Measurements from ENCODE around the gene IRF1. TPM values are rescaled to one million over a fixed set of nuclear protein-coding genes. Genes with fewer than 3 reads are reported as not detected.

The IRF1 gene
- total RNA-seq, 2 donors from 2014 or later = 18.7 to 20.5 TPM

DNA sequence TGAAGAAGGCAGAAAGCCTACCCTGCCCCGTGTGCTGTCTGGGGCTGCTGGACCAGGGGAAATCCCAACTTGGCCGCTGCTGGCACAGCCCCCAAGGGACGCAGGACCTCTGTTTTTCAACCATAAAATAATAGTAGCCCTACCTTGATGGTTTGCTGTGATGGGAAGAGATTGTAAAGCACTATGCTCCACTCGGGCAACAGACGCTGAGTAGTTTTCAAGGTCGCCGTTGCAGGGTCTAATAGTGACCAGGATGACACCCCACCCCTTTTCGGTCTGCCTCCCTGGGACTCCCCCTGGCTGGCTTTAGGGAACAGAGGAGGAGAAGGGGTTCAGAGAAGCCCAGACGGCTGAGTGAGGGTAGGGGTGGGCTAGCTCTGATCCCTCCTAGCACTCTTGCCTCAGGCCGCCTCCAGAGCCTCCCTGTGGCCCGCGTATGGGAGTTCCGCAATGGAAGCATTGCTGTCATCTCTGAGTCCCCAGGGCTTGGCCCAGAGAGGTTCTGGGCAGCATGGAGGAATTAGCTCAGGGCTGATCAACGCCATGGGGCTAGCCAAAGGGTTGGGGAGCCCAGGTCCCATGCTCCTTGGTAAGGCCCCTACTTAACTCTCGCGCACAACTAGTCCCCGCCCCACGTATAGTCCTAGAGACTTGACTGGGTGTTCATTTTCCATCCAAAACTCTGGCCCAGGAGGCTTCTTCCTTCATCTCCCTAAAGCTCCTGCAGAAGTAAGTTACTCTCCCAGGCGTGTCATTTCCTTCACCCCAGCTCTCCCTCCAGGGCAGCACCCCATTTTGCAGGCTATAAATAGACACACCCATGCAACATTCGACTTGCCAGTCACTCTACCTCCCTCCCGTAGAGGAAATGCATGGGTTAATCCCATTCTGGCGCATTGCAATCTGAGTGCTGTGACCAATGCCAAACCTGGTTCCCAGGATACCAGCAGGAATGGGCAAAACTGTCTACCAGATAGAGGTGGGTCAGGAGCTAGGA is 1.1 kb upstream of the IRF1 start:
- DNase-seq (ENCODE audit: low spot score) = peak; percentile 81
- intact Hi-C loops (cut with DNase I) = loop anchor here (5.0 to 10.0 kb wide), 3 partner anchors 67 to 107 kb away; no protein-coding TSS in a partner anchor

DNA sequence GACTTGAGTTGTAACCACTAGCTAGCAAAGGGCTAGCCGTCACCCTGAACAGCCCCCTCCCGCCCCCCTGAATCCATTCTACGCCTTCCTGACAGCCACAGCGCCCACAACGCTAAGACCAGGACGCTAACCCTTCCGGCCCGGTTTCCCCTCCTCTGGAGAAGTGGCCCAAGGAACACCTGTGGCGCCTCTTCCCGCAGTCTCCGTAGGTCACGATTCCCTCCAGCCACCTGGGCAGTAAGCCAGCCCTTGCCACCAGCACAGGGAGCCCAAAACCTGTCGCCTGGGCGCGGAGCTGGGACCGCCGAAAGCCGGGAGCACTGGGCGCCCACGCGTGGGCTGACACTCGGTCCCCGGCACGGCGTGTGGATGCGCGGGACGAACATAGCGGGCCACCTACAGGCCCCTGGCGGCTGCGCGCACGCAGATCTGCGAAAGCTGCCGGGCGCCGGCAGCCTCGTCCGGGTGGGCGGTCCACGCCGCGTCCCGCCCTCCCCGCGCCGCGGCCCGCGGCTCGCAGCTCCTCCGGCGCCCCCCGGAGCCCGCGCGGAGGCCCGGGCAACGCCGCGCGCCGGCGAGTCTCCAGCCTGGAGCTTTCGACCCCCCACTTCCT is 596 bp downstream of the IRF1 start:
- peak; percentile 91 for DNase-seq (ENCODE audit: low spot score)
- intact Hi-C loops (cut with DNase I) = loop anchor here (1.0 to 10.0 kb wide), 4 partner anchors 15 to 105 kb away; no protein-coding TSS in a partner anchor

DNA sequence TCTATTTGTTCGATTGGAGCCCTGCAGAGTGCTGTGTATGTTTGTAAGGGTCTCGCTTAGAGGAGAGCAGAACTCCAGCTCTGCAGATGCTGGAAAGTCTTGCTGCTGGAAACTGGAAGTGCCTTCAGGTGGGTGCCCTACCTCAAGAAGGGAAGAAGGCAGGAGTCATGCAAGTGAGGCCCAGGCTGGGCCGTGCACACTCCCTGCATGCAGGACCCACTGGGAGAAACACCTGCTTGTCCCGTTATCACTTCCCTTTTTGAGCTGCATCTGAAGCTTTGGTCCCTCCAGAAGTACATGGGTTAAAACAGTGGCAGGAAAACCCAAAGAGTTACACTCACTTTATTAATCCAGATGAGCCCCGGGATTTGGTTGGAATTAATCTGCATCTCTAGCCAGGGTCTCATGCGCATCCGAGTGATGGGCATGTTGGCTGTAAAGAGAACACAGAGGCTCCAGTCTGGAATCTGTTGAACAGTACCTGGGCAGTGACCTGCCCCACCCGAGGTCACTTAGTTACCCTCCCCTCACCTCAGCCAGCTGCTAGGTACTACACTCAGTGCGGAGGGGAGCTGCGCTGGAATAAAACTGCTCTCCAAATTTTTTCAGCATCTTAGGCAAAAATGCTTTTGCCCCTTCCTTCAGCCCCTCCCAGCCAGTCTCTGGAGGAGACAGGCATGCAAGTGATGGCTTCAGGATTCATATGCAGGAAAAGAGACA is 1.4 kb downstream of the IRF1 start:
- DNase-seq (ENCODE audit: low spot score) = peak; percentile 52
- intact Hi-C loops (cut with DNase I) = loop anchor here in 1 of 2 donors (1.0 kb wide), 1 partner anchor 14 kb away; no protein-coding TSS in a partner anchor

DNA sequence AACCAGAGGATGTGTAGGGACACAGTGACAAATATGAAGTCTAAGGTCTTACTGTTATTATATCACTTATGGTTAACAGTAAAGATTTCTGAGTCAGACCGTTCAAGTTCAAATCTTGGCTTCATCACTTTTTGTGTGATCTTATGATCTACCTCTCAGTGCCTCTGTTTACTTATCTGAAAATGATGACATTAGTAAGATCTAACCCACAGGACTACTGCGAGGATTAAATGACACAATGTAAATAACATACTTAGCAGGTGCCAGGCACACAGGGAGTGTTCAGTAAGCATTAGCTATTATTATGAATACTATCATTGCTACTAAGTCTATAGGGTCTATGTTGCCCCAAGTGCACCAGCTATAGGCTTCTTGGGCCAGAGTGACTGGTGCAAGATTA is 2.0 kb downstream of the IRF1 start:
- DNase-seq (ENCODE audit: low spot score) = no peak
- intact Hi-C loops (cut with DNase I) = no loop called here

DNA sequence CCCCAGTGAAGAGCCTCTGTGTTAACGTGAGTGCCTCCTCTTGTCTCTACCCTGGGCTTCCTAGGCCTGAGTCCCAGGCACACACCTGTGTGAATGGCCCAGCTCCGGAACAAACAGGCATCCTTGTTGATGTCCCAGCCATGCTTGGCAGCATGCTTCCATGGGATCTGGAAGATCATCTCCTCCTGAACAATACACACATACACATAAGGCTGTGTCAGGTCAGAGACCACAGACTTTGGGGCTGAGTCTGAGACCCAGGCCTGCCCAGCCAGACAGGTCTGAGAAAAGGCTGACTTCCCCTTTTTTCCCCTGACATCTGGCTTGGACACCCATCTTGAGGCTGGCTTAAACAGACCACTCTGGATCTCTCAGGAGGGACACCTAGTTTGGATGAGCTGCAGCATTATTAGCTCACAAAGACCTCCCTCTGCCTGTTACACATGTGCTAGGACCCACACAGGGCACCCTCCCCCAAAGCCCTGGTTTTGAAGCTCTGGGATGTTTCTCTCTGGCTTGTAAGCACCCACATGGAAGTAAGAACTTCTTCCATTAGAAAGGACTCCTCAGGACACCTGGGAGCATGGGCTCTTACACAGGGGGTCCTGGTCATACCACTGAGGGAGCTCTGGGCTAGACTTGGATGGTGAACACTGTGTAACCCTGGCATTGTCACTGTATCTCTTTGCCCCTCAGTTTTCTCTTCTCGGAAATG is 2.6 kb downstream of the IRF1 start:
- peak; percentile 71 for DNase-seq (ENCODE audit: low spot score)
- intact Hi-C loops (cut with DNase I) = no loop called here

DNA sequence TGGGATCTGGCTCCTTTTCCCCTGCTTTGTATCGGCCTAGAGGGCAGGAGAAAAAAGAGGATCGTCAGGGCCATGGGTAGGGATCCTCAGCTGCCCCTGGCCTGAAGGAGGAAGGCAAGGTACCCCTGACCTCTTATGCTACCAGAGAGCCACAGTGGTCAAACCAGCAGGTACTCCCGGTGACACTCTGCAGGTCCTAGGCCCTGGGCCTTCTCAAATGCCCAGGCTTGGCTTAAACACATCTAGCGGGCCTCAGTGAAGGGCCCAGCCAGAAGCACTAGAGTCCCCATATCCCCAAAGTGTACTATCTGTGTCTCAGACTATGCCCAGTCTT is 3.5 kb downstream of the IRF1 start:
- intact Hi-C loops (cut with DNase I) = no loop called here
- peak; percentile 31 for DNase-seq (ENCODE audit: low spot score)

DNA sequence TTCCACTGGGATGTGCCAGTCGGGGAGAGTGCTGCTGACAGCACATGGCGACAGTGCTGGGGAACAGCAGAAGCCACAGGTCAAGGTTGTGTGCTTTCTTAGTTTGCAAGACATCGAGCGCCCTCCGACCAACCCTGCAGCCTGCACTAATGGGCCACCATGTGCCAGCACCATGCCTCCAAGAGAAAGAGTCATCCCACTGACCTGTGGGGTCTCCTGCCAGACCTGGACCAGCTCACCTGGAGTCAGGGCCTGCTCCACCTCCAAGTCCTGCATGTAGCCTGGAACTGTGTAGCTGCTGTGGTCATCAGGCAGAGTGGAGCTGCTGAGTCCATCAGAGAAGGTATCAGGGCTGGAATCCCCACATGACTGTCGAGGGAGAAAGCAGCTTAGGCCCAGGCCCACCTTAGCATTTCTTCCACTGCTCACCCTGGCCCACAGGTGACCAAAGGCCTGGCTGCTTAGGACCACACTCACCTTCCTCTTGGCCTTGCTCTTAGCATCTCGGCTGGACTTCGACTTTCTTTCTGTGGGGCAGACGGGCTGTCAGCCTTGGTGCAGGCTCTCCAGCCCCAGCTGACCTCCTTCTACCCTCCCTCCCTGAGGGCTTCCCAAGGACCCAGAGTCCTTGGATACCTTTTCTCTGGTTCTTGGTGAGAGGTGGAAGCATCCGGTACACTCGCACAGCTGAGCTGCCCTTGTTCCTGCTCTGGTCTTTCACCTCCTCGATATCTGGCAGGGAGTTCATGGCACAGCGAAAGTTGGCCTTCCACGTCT is 4.1 kb downstream of the IRF1 start:
- peak; percentile 38 for DNase-seq (ENCODE audit: low spot score)
- intact Hi-C loops (cut with DNase I) = no loop called here

DNA sequence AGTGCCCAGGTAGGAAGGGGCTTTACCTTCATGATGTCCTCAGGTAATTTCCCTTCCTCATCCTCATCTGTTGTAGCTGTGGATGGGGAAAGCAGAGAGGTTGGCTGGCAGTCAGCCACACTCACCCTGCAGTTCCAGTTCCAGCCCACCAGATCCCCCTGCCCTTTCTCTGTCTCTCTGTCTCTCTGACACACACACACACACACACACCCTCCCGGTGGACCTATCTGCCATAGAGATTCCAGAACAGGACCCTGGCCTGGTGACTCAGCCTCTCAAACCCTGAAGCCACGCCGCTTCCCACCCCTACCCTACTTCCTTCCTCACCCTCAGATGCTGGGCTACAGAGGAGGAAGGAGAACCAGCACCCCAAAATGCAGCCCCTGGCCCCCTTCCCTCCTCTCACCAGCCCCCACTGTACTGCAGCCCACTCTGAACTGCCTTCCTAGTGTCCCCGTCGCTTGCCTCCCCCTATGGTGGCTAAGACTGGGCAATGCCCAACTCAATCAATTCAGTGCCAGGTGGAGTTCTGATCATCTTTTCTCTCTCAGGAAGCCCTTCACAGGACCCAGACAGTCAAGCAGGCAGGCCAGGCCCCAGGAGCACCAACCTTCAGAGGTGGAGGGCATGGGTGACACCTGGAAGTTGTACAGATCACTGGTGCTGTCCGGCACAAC is 4.8 kb downstream of the IRF1 start:
- intact Hi-C loops (cut with DNase I) = no loop called here
- peak; percentile 63 for DNase-seq (ENCODE audit: low spot score)

DNA sequence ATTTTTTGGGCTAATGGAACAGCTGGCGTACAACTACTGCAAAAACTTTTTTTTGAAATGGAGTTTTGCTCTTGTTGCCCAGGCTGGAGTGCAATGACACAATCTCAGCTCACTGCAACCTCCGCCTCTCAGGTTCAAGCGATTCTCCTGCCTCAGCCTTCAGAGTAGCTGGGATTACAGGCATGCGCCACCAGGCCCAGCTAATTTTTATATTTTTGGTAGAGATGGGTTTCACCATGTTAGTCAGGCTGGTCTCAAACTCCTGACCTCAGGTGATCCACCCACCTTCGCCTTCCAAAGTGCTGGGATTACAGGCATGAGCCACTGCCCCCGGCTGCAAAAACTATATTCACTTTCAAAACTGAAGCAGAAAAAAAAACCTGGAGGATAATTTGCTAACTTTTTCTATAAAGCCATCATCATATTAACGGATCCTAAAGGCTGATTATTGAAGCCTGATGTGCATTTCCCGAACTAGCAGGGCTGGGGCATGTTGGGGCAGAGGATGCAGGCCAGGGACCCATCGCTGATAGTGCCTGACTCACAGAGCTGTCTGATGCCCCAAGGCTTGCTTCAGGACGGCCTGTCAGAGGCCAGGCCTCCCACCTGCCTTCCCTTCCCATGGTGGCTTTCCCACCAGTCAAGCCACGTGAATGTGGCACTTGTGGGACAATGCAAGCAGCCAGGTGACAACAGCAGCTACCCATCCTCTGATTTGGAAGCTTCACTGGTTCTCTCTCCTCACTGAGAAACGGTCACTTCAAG is 5.5 kb downstream of the IRF1 start:
- DNase-seq (ENCODE audit: low spot score) = peak; percentile 48
- intact Hi-C loops (cut with DNase I) = loop anchor here in 1 of 2 donors (5.0 kb wide), 1 partner anchor 38 kb away; no protein-coding TSS in a partner anchor

DNA sequence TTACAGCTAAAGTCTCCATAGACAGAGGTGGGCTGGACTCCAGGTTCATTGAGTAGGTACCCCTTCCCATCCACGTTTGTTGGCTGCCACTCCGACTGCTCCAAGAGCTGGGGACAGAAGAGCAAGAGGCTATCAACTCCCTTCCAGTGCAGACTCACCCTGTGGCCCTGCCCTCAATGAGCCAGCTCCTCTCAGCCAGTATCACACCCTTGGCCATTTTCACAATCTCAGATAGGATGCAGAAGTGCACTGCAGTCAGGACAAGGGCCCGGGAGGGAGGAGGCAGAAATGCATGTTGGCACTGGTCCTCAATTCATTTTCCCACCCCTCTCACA is 6.2 kb downstream of the IRF1 start:
- intact Hi-C loops (cut with DNase I) = loop anchor here in 1 of 2 donors (5.0 kb wide), 1 partner anchor 37 kb away; no protein-coding TSS in a partner anchor
- peak; percentile 60 for DNase-seq (ENCODE audit: low spot score)

DNA sequence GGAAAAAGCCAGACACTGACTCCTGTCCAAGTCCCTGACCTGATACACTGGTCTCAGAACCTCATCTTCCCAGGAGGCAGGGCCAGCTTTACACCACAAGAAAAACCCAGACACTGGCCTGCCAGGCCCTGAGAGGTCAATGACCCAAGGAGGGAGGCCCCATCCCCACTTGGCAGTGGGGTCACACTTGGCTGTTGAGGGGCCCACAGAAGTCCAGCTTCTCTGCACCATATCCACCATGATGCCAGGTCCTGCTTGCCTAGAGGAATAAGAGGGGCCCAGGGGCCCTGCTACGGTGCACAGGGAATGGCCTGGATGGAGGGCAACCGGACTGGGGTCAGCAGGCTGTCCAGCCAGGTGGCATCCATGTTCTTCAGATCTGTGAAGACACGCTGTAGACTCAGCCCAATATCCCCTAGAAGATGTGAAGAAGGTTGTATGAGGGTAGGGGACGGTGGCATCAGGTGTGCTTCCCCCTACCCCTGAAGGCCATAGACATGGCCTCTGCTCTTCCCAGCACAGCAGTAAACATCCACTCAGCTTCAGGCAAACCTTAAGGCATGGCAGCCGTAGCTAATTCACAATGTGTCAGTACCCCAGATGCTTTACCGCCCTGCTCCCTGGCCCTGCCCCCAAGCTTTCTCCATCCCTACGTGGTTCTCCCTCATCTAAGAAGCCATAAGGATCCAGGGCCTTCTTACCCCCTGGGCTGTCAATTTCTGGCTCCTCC is 6.7 kb downstream of the IRF1 start:
- intact Hi-C loops (cut with DNase I) = loop anchor here in 1 of 2 donors (5.0 kb wide), 1 partner anchor 37 kb away; no protein-coding TSS in a partner anchor
- DNase-seq (ENCODE audit: low spot score) = peak; percentile 56

DNA sequence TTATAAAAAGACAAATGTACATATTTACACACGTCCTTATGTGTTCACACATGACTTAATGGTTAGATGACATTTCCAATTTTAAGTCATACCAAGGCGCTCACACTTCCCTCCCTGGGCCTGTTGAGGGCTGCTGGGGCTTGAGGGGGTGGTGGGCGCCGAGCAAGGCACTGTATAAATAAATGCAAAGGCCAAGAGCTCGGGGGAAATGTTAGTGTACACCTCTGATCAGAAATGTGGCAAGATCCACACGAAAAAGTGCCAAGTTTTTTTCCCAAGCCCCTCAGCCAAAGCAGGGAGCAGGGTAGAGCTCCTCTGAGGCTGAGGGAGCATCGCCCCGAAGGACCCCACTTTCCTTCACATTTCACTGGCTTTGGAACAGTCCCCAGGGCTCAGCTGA is 7.5 kb downstream of the IRF1 start:
- DNase-seq (ENCODE audit: low spot score) = peak; percentile 9
- intact Hi-C loops (cut with DNase I) = loop anchor here in 1 of 2 donors (5.0 kb wide), 1 partner anchor 36 kb away; no protein-coding TSS in a partner anchor

DNA sequence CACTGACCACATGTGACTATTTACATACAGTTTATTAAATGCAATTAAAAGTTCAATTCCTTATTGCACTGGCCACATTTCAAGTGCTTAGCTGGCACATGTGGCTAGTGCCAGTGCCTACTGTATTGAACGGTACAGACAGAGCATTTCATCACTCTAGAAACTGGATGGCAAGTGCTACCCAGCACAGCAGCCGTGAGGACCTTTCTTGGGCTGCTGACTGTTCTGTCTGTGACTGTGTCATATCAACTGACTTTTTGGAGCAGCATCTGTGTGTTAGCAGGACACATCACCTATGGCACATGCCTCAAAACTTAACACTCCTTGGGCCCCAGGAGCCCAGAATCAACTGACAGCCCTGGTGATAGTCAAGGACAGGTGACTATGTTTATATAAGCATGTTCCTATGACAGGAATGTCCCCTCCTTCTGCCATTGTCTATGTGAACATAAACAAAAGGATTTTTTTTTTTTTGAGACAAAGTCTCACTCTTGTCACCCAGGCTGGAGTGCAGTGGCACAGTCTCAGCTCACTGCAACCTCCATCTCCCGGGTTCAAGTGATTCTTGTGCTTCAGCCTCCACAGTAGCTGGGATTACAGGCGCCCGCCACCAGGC is 8.9 kb downstream of the IRF1 start:
- peak; percentile 35 for DNase-seq (ENCODE audit: low spot score)
- intact Hi-C loops (cut with DNase I) = loop anchor here in 1 of 2 donors (5.0 kb wide), 1 partner anchor 34 kb away; no protein-coding TSS in a partner anchor

DNA sequence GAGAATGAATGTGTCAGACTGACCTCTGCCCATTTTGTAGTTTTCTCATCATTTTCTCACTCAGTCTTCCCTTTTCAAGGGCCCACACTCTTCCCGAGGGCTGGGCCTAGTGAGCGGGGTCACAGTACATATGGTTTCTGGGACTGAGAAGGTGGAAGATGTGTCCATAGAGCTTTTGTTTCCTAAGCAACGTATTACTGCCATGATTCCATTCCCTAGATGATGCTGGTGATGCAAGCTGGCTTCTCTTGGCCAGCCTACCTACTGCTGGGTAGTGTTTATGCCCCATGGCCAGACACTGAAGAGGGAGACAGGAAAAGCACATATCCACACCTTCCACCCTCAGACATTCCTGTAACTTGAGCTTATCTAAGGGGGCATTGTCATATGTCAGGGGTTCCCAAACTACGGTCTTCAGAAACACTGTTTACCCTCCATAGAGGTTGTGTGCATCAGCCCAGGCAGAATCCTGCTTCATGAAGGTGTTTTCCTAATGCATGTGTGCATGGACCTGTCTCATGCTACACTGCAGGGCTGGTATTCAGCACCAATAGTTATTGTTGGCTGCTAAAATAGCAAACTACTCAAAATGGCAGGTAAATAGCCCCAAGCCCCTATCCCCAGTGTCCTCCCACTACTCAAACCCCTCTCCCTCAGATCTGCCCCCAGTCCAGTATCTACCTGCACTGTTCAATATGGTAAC is 9.5 kb downstream of the IRF1 start:
- DNase-seq (ENCODE audit: low spot score) = peak; percentile 14
- intact Hi-C loops (cut with DNase I) = loop anchor here in 1 of 2 donors (5.0 kb wide), 1 partner anchor 34 kb away; no protein-coding TSS in a partner anchor

DNA sequence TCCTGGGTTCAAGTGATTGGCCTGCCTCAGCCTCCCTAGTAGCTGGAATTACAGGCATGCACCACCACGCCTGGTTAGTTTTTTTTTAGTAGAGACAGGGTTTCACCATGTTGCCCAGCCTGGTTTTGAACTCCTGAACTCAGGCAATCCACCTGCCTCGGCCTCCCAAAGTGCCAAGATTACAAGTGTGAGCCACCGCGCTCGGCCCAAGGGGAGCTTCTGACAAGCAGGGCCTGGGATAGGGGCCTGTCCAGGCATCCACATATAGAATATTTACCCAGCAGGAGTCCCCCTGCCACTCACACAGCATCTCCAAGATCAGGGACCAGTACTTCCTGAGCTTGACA is 10.1 kb downstream of the IRF1 start:
- intact Hi-C loops (cut with DNase I) = loop anchor here in 1 of 2 donors (5.0 kb wide), 1 partner anchor 33 kb away; no protein-coding TSS in a partner anchor
- peak; percentile 49 for DNase-seq (ENCODE audit: low spot score)
